Activated T-cell treated with anti-CD3 and anti-CD28 coated beads for 24 hours (primary cell): Measurements from ENCODE around the gene SFPQ.
"Not testable (repeated sequence)": the region's sequence is repeated elsewhere in the genome, so short reads cannot be mapped to it uniquely, and the experiment has no call there.

Source experiments
- DNase-seq: peaks from one replicate; pipeline ENCODE4 v3.0.0-alpha.2; 2020; ENCODE audit warnings: low read depth

Gene SFPQ

DNA sequence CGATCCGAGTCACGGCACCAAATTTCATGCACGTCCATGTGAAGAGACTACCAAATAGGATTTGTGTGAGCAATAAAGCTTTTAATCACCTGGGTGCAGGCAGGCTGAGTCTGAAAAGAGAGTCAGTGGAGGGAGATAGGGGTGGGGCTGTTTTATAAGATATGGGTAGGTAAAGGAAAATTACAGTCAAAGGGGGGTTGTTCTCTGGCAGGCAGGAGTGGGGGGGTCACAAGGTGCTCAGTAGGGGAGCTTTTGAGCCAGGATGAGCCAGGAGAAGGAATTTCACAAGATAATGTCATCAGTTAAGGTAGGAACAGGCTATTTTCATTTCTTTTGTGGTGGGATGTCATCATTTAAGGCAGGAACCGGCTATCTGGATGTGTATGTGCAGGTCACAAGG lies 55.4 kb downstream of the SFPQ start:
- DNase-seq, result not testable (repeated sequence)

- DNase-seq, result no peak
Measured at GRCh38 chr1:35136780-35137179, 56.2 kb downstream of the SFPQ start.
